NCI-H1105 treated with DMSO at 0.1 percent for 48 hours (cell line): ENCODE data around the gene NTRK2.

Source experiments
- DNase-seq: peaks from one replicate; lab custom pipeline; 2025; lab: John Stamatoyannopoulos, UW

Gene NTRK2

GRCh38 chr9:84681516-84682285 lies 12.2 kb downstream of the NTRK2 start:
- no peak for DNase-seq

GRCh38 chr9:84686068-84686467 lies 16.5 kb downstream of the NTRK2 start:
- DNase-seq, result no peak

DNA sequence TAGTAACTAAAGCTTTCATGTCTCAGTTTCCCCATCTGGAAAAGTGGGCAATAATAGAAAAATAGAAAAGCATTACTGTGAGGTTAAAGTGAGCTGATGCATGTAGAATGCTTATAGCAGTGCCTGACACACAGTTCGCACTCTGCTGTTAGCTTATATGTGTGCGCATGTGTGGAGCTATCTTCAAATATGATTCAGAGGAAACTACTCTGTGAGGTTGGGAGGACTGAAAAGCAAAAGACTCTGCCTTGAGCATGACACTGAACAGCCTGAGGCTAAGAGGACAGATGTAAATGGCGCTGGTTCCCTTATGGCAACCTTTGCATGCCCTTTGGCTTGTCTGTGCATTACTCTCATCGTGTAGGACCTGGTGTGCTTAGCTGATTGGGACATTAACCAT lies 19.4 kb downstream of the NTRK2 start:
- DNase-seq, result no peak

DNA sequence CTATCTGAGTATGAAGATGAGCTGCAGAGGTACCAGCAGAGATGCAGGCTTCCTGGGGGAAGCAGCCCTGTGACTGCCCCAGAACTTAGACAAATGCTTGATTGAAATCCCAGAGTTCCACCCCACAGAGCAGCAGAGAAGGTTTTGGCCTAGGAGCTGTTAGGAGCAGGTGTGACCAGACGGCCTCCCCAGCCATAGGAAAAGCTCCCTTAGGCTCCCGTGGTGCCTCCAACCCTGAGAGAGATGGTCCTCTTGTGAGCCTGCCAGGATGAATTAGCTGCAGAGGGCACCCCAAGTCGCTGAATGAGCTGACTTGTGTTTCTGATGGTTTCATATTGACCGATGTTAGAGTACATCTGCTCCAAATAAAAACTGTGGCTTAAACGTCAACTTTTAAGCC lies 22.1 kb downstream of the NTRK2 start:
- no peak for DNase-seq

- no peak for DNase-seq
Observed at GRCh38 chr9:84694248-84694647, 24.7 kb downstream of the NTRK2 start.

- DNase-seq, result no peak
Observed at GRCh38 chr9:84697042-84697441, 27.5 kb downstream of the NTRK2 start.

GRCh38 chr9:84697509-84698114 lies 28.1 kb downstream of the NTRK2 start:
- DNase-seq, result peak; percentile 36

DNA sequence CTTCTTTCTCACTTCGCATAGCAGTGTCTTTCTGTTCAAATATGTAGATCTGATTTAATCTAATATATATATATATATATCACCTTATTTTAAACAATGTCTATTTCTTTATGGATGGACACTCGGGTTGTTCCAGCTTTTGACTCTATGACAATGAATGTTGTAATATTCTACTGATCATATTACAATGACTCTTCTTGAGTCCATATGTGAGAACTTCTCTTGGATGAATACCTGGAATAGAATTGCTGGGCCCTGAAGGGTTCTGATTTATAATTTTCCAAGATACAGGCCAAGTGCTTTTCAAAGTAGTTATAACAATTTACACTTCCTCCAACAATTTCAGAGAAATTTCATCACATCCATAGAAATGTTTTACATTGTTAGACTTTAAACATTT lies 28.8 kb downstream of the NTRK2 start:
- DNase-seq, result no peak

- no peak for DNase-seq
Observed at GRCh38 chr9:84699984-84700383, 30.5 kb downstream of the NTRK2 start.

- no peak for DNase-seq
Observed at GRCh38 chr9:84701801-84702200, 32.3 kb downstream of the NTRK2 start.

- DNase-seq, result no peak
Observed at GRCh38 chr9:84702471-84702870, 32.9 kb downstream of the NTRK2 start.

GRCh38 chr9:84703793-84704192 lies 34.3 kb downstream of the NTRK2 start:
- DNase-seq, result no peak

DNA sequence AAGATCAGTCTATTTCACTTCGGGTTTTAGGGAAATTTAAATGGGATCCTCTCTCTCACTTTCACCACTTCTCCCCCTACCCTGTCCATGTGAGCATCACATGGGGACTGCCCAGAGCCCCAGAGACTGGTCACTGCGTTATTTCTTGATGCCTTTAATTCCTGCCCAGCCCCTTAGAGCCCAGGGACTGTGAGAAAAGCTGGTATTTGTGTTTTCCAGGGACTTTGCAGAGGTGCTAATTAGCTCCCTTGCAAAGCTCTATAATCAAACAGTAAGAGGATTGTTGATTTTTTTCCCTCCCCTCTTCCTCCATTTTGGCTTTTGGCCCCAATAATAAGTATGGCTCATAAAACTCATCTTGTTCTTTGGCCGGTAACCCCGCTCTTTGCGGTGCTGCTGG lies 35.6 kb downstream of the NTRK2 start:
- DNase-seq, result no peak

DNA sequence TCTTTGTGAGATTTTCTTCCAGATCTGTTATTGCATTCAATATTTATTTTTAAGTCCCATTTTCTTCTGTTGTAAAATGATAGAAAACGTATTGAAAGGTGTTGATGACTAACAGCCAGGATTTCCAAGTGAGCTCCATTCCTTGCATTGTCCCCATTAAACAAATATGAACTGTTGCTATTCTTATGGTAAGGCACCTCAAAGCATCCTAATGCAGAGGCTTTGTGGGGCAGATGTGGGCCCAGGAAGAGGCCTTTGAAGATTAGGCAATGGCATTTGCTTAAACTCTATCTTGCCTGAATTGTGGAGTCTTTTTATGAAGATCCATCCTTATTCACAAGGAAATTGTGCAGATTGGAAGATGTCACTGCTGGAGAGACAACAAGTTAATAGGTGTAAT lies 38.9 kb downstream of the NTRK2 start:
- DNase-seq, result no peak

DNA sequence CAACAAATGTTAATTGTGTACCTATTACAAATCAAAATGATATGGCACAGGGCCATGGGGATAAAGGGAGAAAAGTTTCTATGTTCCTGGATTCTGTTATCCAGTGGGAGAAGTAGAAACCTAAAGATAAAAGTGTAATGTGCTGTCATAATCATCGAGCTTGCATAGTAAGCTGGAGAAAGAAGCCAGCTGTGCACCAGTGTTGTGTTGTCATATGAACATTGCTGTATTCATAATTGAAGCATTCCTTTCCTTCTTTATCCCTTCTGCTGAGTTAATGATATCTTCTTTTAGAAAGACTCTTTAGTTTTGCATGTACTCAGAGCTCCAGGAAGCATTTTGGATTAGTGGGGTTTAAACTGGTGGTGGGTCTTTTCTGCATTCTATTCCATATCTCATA lies 39.5 kb downstream of the NTRK2 start:
- DNase-seq, result no peak

- DNase-seq, result no peak
Observed at GRCh38 chr9:84710701-84711397, 41.3 kb downstream of the NTRK2 start.

- DNase-seq, result no peak
Observed at GRCh38 chr9:84711398-84711777, 41.9 kb downstream of the NTRK2 start.

DNA sequence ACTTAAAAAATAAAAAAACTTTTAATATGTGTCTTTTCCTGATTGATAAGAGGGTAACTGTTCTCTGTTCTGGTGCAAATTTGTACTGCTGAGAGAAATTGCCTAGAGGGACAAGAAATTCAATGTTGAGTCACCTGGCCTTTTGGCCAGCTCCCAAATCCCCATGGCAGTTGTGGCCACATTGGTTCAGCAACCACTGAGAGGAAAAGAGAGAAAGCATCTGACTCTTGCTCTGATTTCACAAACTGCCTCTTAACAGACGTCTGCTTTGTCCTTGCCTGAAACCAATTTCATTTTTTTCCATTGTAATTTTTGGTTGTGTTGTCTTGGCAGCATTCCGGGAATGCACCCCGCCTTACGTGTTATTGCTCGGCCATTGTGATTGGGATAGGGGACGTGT lies 42.4 kb downstream of the NTRK2 start:
- peak; percentile 92 for DNase-seq

DNA sequence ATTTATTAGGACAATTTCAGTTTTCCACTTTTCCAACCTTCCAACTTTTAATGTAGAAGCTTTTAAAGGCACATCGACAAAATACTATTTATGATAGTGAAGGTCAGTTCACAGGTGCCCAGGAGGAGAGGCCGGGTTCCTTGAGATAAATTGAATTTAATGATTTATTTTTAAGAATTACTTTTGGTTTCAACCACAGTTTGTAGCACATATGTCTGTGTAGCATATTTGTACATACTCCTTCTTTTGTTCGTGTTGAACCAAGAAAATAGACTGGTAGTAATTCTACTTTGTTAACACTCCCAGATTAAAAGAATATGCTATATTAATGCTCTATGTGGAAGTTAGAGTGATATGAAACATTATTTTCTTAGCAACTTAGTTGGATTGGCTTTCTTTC lies 46.7 kb downstream of the NTRK2 start:
- DNase-seq, result no peak

GRCh38 chr9:84718476-84718875 lies 48.9 kb downstream of the NTRK2 start:
- DNase-seq, result peak; percentile 61

GRCh38 chr9:84722388-84722989 lies 53.0 kb downstream of the NTRK2 start:
- no peak for DNase-seq

DNA sequence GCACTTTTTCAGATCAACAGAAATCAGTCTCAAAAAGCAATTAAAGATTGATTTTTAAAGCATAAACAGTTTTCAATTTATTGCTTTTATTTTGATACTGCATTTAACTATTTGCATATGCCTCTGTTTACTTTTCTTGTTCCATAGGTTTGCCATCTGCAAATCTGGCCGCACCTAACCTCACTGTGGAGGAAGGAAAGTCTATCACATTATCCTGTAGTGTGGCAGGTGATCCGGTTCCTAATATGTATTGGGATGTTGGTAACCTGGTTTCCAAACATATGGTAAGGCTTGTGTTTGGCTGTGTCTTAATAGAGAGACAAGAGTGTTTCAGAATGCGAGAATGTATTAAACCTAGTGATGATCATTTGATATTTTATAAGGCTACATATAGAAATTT lies 53.9 kb downstream of the NTRK2 start:
- DNase-seq, result no peak

DNA sequence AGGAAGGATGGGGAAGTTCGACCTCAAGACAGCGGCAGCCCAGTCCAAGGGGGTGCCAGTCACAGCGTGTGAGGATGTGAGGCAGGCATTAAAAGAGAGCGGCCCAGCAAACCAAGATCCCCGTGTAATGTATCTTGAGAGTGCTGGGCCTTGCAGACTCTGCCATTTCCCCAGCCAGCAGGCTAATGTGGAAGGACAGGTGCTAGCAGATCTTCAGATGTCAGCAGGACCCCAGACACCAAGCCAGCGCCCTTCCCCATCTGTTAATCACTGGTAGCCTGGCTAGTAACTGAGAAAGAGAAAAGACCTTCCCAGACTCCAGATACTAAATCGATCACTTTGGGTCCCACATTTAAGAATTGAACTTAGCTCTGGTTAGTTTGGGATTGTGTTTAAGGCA lies 62.2 kb downstream of the NTRK2 start:
- no peak for DNase-seq
